ENCODE data around the gene HSPA14.
"Not testable (repeated sequence)": the region's sequence is repeated elsewhere in the genome, so short reads cannot be mapped to it uniquely, and the experiment has no call there.

The HSPA14 gene, protein sequence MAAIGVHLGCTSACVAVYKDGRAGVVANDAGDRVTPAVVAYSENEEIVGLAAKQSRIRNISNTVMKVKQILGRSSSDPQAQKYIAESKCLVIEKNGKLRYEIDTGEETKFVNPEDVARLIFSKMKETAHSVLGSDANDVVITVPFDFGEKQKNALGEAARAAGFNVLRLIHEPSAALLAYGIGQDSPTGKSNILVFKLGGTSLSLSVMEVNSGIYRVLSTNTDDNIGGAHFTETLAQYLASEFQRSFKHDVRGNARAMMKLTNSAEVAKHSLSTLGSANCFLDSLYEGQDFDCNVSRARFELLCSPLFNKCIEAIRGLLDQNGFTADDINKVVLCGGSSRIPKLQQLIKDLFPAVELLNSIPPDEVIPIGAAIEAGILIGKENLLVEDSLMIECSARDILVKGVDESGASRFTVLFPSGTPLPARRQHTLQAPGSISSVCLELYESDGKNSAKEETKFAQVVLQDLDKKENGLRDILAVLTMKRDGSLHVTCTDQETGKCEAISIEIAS

DNA sequence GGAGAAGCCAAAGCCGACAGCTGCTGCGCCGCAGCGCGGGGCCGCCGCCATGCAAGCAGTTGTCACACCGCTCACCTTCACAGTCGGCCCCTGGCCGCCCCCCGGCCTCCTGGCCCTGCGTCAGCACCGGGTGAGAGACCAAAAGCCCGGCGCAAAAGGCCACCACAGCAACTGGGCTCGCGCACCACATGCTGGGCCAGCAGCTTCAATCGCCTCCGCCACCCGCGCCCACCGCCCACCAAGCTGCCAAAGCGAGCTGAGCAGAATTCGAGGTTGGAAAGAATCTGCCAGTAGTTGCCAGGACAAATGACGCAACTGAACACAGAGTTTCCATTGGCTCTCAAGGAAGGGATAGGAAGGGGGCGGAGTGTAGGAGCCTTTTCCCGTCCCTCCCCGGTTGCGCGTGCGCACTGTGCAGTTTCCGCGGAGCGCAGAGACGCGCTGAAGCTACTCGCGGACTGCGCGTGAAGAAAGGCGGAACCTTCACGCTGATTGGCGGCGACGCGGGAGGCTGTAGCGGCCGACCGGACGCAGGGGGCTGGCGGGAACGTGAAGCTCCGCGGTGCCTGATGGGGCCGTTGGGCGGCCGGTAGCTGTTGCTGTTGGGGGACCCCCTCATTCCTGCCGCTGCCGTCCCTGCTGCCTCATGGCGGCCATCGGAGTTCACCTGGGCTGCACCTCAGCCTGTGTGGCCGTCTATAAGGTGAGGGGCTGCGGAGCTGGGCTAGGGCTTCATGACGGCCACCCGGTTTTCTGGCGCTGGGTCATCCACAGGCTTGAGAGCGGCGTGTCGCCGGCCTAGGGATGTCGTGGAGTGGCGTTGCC is at the start of gene HSPA14, which contains the start of the genes CDNF and MSANTD7:
TSS of gene HSPA14 (plus strand) at position 550 of the 825 bp plus-strand sequence. CDS start at position 647, 97 bp downstream.
TSS of gene CDNF (minus strand) at position 281 of the 825 bp plus-strand sequence. CDS start at position 190, 91 bp downstream.
TSS of gene MSANTD7 (plus strand) at position 550 of the 825 bp plus-strand sequence. CDS start 3,979 bp downstream, outside the sequence.
- DNase-seq (ENCODE audit: low spot score) (peak; percentile 99), FAIRE-seq (peak; percentile 96)

DNA sequence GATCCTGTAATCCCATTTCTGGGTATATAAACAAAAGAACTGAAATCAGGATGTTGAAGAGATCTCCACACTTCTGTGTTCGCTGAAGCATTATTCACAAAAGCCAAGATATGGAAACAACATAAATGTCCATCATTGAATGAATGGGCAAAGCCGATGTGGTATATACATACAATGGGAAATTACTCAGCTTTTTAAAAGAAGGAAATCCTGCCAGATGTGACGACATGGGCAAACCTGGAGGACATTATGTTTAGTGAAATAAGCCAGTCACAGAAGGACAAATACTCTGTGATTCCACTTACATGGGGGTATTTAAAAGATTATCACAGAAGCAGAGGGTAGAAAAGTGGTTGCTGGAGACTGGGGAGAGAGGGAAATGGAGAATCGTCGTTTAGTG is 39.5 kb upstream of the HSPA14 start:
- DNase-seq (ENCODE audit: low spot score) (no peak), FAIRE-seq (no peak)

DNA sequence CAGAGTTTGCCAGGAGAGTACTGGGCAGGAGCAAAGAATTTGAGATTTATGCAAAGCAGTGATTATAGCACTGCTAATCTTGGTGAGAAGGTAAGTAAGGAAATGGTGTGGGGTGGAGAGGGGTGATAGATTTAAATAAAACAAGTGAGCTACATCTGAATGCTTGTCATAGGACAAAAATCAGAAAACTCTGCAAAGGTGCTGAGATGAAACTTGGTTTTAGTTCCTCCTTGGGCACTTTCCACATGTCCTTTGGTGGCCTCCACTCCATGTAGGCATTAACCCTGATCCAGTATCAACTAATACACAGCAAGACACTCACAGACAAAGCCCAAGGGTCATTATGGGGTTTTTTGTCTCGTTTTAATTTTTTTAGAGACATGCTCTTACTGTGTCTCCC is 37.7 kb upstream of the HSPA14 start:
- no peak for DNase-seq (ENCODE audit: low spot score)
- no peak for FAIRE-seq

DNA sequence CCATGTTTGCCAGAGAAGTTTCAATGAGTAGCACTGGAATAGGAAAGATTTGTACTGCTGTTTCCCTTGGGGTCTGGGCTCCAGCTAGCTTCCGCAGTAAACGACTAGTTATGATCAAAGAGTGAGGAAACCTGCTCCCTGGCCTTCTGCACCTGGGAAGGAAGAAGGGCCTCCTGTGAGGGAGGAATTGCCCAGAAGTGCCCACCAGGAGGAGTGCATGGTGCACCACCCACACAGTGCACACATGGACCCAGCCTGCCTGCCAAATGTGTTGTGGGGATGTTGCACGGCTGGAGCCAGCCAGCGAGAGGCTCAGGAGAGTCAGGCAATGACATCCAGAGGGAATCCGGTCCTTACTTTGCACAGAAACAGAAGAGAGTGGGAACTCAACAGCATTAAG is 36.4 kb upstream of the HSPA14 start:
- DNase-seq (ENCODE audit: low spot score) (no peak), FAIRE-seq (no peak)

DNA sequence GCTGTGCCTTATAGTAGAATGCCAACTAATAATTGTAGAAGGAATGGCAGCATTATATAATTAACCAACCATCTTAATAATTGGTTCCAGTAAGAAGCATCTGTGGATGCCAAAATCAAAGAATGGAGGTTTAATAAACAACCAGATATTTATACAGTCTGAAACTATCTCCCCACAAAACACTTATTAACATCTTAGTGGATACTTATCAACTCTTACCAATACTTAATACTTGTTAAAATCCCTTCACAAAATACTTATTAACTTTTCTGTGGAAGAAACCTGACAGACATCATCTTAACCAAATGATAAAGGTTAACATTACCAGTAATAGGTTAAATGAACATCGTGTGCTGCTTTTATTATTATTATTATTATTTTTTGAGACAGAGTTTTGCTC is 34.3 kb upstream of the HSPA14 start:
- no peak for FAIRE-seq

DNA sequence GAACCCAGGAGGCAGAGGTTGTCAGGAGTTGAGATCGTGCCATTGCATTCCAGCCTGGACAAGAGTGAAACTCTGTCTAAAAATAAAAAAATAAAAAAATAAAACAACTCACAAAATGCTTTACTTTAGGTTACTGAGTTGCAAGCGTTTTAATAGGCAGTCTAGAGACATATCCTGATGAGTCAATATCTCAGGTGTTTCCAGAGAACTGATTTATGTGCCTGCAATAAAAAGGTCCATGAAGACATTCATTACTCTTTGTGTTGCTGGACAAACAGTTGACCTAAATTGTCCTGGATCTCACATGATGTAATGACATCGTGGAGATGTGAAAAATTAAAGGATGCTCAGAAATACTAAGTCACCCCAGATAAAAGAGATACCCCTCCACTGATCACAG is 31.8 kb upstream of the HSPA14 start:
- FAIRE-seq (no peak), DNase-seq (ENCODE audit: low spot score) (no peak)

More for the DNA sequence above, 34.3 kb upstream of the HSPA14 start:
- DNase-seq (ENCODE audit: low spot score): no peak

DNA sequence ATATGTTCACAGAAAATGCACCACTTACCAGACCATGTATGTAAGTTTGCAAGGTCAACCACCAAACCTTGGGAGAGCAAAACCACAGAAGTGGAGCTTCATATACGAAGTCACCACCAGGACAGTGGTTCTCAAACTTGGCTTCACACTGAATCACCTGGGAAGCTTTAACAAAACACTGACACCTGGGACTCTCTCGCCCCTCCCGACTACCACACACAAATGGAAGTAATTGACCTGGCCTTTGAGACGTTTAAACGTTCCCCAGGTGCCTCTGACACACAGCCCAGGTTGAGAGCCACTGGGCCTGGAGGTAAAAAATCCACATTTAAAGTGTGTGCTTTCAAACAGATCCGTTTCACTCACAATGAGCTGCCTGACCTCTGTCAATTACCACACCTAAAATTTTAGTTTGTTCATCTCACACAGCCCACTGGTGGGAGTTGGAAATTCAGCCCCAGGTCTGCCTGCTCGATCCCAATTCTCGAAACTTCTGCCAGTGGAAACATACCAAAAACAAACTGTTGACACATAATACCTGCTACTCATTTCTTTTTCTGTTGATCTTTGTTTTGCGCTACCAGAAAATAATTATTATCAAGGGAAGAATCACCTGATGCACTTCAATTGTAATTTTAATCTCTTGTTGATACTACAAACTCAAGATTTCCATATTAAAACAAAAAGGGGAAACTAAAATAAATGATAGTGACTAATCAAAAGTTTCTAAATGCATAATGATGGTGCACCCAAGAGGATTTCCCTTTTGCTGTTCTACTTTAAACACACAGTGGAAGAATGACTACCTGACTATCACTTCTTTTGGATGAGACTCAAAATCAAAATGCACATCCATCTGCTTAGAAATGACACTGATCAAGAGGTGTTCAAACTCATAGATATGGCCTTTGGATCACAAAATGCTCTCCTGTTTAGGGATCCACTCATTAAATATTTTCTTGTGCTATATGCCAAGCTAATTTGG is 26.8 kb upstream of the HSPA14 start:
- DNase-seq (ENCODE audit: low spot score) (no peak), FAIRE-seq (no peak)

DNA sequence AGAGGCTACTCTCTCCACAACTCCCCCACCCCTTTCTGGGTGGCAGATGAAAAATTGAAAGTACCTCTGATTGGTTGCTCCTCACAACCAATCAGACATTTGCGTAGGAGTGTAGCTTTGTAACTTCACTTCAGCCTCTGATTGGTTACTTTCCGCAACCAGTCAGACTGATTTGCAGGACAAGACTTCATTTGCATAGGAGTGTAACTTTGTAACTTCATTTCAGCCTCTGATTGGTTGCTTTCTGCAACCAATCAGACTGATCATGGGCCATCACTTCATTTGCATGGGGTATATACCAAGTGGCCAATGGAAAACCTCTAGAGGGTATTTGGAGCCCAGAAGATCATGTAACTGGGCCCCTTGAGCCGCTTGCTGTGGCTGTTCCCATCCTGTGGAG is 25.8 kb upstream of the HSPA14 start:
- FAIRE-seq (no peak), DNase-seq (ENCODE audit: low spot score) (no peak)

DNA sequence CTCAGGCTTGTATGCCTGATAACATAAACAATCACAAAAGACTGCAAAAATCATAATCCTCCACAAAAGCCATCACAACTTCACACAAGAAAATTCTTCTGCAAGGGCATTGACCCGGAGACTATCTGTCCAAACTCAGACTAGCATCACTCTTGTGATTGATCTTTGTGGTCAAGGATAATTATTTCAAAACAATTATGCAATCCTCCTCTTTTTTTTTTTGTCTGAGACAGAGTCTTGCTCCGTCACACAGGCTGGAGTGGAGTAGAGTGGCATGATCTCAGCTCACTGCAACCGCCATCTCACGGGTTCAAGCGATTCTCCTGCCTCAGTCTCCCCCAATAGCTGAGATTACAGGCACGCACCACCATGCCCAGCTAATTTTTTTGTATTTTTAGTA is 22.4 kb upstream of the HSPA14 start:
- no peak for DNase-seq (ENCODE audit: low spot score)
- no peak for FAIRE-seq

DNA sequence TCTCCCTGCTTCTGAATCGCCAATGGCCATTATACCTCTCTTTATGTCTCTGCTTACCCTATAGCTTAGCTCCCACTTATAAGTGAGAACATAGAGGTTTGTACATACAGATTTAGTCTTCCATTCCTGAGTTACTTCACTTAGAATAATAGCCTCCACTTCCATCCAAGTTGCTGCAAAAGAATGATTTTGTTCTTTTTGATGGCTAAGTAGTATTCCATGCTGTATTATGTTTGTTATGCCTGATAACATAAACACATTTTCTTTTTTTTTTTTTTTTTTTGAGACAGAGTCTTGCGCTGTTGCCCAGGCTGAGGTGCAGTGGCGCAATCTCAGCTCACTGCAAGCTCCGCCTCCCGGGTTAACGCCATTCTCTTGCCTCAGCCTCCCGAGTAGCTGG is 21.4 kb upstream of the HSPA14 start:
- DNase-seq (ENCODE audit: low spot score); FAIRE-seq: not testable (repeated sequence)

DNA sequence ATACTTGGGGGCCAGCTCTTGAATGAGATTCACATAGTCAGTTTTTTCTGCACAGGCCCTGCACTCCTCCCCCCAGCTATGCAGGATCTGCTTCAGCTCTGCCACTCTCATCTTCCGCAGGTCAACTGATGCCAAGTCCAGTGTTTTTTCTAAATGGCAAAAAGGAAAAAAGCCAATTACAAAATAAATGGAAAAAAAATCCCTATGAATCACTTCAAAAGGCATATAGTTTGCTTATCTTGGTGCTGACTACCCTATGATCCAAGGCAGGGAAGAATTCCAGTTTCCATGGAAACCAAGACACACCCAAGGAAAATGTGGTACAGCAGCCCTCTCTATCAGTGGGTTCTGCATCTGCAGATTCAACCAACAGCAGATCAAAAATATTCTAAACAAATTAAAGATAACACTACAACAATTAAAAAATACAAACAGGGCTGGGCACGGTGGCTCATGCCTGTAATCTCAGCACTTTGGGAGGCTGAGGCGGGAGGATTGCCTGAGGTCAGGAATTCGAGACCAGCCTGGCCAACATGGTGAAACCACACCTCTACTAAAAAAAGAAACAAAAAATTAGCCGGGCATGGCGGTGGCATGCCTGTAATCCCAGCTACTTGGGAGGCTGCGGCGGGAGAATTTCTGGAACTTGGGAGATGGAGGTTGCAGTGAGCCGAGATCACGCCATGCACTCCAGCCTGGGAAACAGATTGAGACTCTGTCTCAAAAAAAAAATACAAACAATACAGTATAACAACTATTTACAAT is 17.9 kb upstream of the HSPA14 start:
- peak; percentile 69 for FAIRE-seq
- peak; percentile 66 for DNase-seq (ENCODE audit: low spot score)

DNA sequence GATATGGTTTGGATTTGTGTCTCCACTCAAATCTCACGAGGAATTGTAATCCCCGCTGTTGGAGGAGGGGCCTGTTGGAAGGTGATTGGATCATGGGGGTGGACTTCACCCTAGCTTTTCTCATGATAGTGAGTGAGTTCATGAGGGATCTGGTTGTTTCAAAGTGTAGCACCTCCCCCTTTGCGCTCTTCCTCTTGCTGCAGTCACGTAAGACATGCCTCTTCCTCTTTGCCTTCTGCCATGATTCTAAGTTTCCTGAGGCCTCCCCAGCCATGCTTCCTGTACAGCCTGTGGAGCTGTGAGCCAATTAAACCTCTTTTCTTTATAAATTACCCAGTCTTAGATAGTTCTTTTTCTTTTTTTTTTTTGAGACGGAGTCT is 17.3 kb upstream of the HSPA14 start:
- no peak for FAIRE-seq
- no peak for DNase-seq (ENCODE audit: low spot score)

DNA sequence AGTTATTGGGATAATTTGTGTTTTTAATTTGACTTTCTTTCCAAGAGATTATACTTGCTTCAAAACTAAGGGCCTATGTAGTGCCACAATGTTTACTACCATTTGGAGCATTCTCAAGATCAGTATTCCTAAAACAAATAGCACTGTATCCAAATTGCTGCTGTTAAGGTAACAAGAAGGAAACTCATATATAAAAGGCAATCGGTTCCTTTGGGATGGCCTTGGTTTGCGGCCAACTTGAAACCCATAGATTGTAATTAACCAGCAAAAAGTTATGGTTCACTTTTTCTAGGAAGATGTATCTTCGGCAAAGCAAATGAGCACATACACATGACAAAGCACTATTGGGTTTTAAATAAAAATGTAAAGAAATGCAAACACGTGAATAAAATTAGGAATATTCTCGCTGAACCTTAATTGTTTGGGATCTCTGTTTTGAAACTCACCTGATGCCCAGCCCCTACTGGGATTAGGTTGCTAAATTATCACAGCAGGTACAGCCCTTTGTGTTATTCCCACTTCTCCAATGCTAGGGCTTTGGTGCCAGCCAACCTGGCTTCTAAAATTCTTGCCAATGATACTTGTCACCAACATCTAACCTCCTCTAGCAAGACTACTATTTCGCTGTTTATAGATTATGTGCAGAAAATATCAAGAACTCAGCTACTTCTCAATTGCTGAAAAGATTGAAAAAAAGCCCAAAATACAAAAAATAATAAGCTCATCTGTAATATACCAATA is 16.3 kb upstream of the HSPA14 start:
- no peak for FAIRE-seq
- no peak for DNase-seq (ENCODE audit: low spot score)

DNA sequence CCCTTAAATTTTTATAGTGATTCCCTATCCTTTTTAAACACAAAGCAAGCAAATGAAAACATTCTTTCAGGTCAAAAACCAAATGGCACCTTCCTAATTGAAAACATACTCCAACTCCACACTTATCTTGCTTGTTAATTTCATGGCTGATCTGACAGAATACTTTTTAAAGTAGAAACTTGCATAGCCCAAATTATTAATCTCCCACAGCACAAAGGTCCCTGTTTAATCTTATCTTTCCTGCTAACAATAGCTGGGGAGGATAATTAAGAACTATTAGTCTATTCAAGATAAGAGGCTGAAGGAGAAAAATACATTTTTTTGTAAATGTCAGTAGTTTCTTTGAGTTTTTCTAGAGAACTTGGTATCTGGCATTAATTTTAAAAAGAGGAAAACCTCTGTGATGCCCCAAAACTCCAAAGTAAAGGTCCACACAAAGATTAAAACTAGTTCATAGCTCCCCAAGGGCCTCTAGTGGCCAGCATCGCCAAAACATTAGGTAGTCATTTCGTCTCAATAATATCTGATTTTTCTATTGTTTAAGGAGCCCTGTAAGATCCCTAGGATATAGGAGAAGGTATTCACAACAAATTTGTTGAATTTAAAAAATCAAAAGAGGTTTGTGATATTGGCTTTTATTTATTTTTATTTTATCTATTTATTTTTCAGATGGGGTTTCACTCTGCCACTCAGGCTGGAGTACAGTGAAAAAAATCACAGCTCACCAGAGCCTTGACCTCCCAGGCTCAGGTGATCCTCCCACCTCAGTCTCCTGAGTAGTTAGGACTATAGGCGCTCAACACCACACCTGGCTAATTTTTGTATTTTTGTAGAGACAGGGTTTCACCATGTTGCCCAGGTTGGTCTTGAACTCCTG is 15.0 kb upstream of the HSPA14 start:
- FAIRE-seq (no peak), DNase-seq (ENCODE audit: low spot score) (peak; percentile 45)

DNA sequence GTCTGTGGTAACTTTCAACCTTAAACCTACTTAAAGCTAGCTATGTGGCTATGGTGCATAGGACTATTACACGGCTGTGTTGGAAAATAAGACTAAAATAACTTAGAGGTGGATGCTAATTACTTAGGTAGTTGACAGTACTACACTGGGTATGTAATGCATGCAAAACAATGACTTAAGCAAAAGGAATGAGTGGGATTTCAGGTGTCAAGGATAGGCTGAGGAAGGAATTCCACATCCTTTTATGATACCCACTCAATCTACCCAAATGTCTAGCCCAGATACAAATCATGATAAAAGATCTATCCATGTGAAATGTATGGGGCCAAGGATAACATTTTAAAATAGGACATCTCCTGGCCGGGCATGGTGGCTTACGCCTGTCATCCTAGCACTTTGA is 14.1 kb upstream of the HSPA14 start:
- peak; percentile 35 for FAIRE-seq

DNA sequence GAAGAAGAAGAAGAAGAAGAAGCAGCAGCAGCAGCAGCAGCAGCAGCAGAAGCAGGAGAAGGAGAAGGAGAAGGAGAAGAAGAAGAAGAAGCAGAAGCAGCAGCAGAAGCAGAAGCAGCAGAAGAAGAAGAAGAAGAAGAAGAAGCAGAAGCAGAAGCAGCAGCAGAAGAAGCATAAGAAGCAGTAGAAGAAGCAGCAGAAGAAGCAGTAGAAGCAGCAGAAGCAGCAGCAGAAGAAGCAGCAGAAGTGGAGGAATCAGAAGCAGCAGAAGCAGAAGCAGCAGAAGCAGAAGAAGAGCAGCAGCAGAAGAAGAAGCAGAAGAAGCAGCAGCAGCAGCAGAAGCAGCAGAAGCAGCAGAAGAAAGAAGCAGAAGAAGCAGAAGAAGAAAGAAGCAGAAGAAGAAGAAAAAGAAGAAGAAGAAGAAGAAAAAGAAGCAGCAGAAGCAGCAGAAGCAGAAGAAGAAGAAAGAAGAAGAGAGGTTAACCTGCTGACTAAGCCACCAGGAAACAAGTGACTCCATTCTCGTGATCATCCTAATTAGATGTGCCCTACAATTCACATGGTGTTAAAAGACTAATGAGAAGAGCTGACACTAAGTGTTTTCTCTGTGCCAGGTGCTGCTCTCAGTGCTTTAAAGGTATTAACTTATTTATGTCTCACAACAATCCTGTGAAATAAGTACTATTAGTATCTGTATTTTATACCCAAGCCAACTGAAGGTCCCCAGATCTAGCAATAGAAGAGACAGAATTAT is 11.9 kb upstream of the HSPA14 start:
- DNase-seq (ENCODE audit: low spot score) (no peak), FAIRE-seq (no peak)

More for the DNA sequence above, 14.1 kb upstream of the HSPA14 start:
- DNase-seq (ENCODE audit: low spot score): no peak

DNA sequence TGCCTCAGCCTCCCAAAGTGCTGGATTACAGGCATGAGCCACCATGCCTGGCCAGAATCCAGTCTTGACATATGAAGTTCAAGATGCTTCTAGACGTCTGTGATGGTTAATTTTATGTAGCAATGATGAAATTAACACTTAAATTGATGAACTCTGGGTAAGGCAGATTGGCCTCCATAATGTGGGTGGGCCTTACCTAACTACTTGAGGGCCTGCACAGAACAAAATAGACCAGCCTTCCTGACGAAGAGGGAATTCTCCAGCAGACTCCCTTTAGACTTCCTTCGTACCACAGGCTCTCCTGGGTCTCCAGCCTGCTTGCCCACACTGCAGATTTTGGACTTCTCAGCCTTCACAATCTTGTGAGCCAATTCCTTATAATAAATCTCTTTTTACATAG is 5.0 kb upstream of the HSPA14 start:
- FAIRE-seq (no peak), DNase-seq (ENCODE audit: low spot score) (no peak)

DNA sequence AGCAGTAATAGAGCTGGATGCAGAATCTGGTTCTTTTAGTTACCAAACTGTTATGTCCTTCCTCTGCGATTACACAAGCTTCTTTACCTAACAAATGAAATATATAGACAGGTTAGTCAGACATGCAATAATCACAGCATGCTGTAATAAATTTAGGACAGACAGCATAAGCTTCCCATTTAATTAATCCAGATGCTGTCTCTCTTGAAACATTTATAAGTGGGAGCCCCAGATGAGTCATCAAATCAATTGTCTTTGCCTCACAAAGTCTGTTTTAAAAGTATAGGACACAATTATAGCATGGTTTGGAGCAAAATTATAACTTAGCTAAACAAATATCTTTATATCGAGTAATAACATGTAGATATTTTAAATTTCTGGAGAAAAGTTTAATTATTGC is 1.9 kb upstream of the HSPA14 start:
- FAIRE-seq: no peak

More for the DNA sequence above, 1.9 kb upstream of the HSPA14 start:
- no peak for DNase-seq (ENCODE audit: low spot score)

All from urothelium cell line (cell line).